Stimulated activated CD8-positive, alpha-beta memory T cell treated with anti-CD3 and anti-CD28 coated beads, Interleukin-7, amount 100 ng/mL, for 48 hours (primary cell): ENCODE data around the gene NR2F1.

Source experiments
- DNase-seq, 2 donors: peaks; one replicate each; pipeline ENCODE4 v3.0.0-alpha.2; 2020; ENCODE audit warnings: low read depth in 1 of 2; ENCODE audit errors: extremely low read depth in 1 of 2

The NR2F1 gene

DNA sequence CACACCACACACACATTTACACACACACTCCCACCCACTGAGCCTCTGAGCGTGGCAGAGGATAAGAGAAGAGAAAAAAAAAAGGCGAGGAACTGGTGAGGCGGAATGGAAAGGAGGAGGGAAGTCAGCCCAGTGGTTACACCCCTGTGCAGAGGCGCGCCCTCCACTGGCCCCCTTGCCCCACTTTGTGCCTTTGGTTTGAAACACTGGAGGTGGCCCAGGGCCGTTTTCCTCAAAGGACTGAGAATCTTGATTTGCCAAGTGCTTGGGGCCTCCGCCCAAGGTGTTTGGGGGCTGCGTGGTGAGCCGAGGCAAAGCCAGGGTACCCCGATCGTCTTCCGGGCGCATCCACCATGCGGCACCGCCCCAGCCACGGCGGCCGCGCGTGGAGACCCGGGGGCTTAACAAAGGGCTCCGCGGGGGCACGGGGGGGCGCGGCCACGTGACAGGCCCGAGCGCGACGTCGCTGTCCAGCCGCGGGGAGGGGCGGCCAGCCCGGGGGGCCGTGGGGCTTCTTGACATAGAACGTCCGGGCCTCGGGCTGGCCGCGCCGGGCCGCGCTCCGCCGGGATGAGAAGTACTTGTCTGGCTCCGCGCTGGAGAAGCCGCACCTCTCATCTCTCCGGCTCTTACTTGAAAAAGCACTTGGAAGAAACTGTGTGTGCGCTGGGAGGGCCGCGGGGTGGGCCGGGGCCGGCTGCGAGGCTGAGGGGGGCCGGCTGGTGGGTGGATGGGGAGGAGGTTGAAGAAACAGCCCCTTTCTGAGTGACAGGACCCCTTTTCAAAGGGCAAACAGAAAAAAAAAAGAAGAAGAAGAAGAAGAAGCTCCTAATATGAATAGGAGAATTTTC is 21.0 kb downstream of the NR2F1 start:
- DNase-seq = no peak

DNA sequence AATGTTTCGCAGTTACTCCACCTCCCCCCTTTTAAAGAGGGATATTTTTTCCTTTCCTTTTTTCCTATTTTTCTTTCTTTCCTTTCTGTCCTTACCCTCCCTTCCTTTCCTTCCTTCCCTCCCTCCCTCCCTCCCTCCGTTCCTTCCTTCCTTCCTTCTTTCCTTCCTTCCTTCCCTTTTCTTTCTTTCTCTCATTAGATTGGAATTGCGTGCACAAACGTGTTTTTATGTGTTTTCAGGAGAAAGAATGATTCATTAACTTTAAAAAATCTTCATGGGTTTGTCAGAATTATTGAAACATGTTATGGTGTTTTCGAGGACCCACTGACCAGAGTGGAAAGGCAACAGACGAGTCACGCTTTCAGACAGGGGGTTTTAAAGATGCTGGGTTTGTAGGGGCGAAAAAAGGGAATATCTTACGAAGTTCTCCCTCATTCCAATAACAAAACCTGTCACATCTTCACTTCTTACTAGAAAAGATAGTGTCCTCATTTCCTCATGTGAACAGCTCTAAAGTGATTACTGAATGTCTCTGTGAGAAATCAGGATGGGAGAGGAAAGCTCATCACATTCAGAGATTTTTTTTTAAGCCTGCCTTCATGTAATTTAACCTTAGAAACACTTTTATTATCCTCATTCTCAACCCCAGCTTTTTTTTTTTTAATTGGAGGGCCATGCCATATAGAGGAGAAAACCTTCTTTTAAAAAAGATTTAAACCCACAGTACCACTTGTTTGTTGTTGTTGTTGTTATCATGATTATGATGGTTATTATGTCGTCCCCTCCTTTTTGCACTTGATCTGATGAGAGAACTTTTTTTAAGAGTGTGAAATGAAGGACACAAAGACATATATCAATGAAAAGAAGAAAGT is 21.9 kb downstream of the NR2F1 start:
- DNase-seq = no peak

- DNase-seq = no peak
Measured at GRCh38 chr5:93606382-93606752, 23.3 kb downstream of the NR2F1 start.

GRCh38 chr5:93607367-93608258 is 24.6 kb downstream of the NR2F1 start:
- no peak for DNase-seq

GRCh38 chr5:93608855-93609254 is 25.8 kb downstream of the NR2F1 start:
- DNase-seq = no peak

DNA sequence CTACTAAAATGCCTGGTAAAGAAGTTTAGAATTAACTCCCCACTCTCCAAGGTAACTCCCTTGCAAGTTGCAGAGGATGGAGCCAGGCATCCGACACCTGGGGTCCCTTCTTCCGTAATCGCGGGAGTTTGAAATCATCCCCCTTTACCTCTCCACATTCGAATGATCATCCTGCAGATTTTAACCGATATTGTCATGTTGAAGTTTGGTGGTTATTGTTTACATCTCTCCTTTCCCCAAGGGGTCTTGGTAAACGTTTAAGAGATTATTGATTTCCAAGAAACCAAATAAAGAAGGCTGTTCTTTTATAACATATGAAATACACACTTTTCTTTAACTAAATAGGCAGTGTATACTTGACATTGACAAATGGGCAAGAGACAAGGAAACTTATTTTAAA is 26.7 kb downstream of the NR2F1 start:
- no peak for DNase-seq

GRCh38 chr5:93610581-93611272 is 27.7 kb downstream of the NR2F1 start:
- DNase-seq = no peak

DNA sequence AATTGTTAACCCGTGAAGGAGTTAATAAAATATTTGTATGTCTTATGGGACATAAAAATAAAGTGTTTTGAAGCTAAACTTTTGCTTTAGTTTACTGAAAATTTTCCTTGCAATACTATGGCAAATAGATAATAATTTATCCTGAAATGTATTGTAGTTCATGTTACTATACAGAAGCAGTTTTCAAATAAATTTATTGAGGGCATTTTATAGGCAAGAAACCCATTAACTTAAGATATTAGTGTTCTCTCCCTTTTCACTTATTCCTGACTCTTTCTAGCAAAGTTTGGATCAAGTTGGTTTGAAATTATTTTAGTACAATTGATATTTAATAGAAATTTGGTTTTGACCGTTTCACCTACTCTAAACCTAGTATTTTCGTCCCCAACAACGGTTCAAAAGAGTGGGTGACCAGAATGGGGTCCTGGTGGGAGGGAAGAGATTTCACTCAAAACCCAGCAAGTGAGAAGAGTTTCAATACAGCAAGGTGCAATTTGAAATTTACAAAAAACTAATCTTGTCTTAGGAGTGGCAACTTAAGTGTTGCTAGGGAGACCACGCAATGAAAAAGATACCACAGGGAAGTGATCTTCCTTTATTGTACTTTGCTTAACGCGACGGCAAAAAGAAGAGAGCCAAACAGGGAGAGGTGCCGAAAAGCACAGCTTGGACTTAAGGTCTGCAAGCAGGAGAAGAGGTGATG is 28.4 kb downstream of the NR2F1 start:
- DNase-seq = no peak

DNA sequence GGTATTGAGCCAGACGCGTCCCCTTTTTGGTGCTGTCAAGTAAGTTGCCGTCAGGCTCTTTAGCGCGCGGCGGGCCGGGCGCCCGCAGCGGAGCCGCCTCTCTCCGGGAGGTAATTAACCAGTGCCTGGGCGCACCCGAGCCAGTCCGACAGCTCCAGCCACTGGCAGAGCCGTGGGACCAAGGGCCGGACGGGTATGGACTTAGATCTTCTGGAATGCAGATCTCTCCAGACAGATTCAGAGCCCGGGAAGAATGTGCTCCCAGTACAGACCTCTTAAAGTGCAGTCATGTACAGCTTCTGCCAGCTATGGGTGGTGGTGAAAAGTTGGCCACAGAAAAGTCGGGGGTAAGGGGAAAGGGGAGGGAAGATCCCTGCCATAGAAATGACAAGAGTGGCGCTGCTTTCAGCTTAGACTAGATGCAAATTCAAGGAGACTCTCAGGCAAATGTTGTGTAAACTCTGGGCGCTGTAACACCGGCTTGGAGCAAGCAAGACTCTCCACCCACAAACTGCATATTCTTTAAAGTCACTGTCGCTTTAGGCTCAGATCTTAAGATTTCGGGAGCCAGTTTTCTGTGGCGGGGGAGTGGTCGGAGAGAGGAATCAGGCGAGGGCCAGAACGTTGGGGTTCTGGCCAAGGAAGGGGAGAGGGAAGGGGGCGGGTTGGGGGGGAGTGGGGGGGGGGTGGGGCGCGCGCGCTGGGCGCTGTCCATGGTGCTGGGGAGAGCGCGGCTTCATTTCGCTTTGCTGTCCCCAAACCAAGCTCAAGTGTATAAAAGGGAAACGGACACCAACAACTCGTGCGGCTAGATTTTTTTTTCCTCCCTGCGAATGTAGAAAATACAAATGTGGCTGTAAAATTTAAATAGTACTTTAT is 29.2 kb downstream of the NR2F1 start:
- no peak for DNase-seq

GRCh38 chr5:93612855-93613243 is 29.8 kb downstream of the NR2F1 start:
- no peak for DNase-seq

- DNase-seq = no peak
Measured at GRCh38 chr5:93616538-93617174, 33.6 kb downstream of the NR2F1 start.

- DNase-seq = peak in 1 of 2 donors; percentile 35
Measured at GRCh38 chr5:93620487-93621326, 37.7 kb downstream of the NR2F1 start.

GRCh38 chr5:93621327-93621798 is 38.3 kb downstream of the NR2F1 start:
- DNase-seq = no peak

GRCh38 chr5:93622240-93622885 is 39.3 kb downstream of the NR2F1 start:
- DNase-seq = peak in 1 of 2 donors; percentile 9

GRCh38 chr5:93623153-93623552 is 40.1 kb downstream of the NR2F1 start:
- no peak for DNase-seq

DNA sequence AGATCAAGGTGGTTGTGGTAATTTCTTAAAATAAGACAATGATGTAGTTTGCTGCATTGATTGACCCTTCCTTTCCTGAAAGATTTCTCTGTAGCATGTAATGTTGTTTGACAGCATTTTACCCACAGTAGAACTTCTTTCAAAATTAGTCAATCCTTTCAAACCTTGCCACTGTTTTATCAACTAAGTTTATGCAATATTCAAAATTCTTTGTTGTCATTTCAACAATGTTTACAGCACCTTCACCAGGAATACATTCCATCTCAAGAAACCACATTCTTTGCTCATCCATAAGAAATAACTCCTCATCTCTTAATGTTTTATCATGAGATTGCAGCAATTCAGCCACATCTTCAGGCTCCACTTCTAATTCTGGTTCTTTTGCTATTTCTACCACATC is 43.8 kb downstream of the NR2F1 start:
- DNase-seq = no peak

GRCh38 chr5:93632327-93632726 is 49.3 kb downstream of the NR2F1 start:
- DNase-seq = no peak
